ENCODE measurements around the gene NFIC. TPM values are rescaled to one million over a fixed set of nuclear protein-coding genes. Genes with fewer than 3 reads are reported as not detected.

The NFIC gene
- total RNA-seq, 4 donors from 2014 or later = 165 to 297 (median 211) TPM

DNA sequence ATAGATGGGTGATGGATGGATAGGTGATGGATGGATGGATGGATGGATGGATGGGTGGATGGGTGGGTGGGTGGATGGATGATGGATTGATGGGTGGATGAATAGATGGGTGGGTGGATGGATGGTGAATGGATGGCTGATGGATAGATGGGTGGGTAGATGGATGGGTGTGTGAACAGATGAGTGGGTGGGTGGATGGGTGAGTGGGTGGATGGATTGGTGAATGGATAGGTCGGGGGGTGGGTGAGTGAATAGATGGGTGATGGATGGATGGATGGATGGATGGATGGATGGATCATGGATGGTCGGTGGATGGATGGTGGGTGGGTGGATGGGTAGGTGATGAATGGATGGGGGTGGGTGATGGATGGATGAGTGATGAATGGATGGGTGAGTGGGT, 110.4 kb downstream of the NFIC start:
- Histone ChIP-seq H3K4me3 (no peak overlapping the region), H3K27me3 (peaks cover 0 to 51% (median 21%) of the 10 kb centered on the region in 4 donors), H3K36me3 (no peaks in the 10 kb centered on the region), H3K9me3 (no peaks in the 10 kb centered on the region), H3K27ac (replicated peaks in 1 of 4) (no peak overlapping the region), H3K4me1 (peaks cover 0 to 38% (median 10%) of the 10 kb centered on the region in 4 donors)
- 76% methylated on average over 2 of the region's 2 CpGs for WGBS
- DNase-seq (ENCODE audit: extremely low spot score) = no peak
- intact Hi-C loops (cut with DNase I) = no loop called here
- TF ChIP-seq EP300 (IDR thresholded peaks at IDR 0.05) (no peak), POLR2A (IDR thresholded peaks at IDR 0.05; ENCODE audit: low read depth) (no peak), POLR2AphosphoS5 (IDR thresholded peaks at IDR 0.05) (no peak)
- TF ChIP-seq, protein P1, sequence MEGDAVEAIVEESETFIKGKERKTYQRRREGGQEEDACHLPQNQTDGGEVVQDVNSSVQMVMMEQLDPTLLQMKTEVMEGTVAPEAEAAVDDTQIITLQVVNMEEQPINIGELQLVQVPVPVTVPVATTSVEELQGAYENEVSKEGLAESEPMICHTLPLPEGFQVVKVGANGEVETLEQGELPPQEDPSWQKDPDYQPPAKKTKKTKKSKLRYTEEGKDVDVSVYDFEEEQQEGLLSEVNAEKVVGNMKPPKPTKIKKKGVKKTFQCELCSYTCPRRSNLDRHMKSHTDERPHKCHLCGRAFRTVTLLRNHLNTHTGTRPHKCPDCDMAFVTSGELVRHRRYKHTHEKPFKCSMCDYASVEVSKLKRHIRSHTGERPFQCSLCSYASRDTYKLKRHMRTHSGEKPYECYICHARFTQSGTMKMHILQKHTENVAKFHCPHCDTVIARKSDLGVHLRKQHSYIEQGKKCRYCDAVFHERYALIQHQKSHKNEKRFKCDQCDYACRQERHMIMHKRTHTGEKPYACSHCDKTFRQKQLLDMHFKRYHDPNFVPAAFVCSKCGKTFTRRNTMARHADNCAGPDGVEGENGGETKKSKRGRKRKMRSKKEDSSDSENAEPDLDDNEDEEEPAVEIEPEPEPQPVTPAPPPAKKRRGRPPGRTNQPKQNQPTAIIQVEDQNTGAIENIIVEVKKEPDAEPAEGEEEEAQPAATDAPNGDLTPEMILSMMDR (IDR thresholded peaks at IDR 0.05) = no peak

DNA sequence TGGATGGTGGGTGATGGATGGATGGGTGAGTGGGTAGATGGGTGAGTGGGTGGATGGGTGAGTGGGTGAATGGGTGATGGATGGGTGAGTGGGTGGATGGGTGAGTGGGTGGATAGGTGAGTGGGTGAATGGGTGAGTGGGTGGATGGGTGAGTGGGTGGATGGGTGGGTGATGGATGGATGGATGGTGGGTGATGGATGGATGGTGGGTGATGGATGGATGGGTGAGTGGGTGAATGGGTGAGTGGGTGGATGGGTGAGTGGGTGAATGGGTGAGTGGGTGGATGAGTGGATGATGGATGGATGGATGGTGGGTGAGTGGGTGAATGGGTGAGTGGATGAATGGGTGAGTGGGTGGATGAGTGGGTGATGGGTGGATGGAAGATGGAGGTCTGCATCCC, 111.1 kb downstream of the NFIC start:
- intact Hi-C loops (cut with DNase I) = no loop called here

DNA sequence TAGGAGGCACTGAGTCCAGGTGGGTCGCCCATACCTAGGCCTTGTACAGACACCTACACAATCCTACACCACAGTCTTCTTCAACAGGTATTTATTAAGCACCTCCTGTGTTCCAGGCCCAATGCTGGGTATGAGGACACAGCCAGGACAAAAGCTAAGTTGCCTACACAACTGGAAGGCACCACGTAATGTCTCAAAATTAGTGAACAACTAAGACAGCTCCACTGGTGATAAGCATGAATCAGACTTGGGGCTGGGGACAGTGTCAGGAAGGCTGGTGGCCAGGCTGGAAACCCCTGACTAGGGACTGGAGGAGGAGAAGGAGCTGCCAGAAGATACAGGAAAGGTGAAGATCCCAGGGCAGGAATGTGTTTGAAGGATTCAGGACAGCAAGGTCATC, 111.6 kb downstream of the NFIC start:
- no peak for DNase-seq (ENCODE audit: extremely low spot score)
- Histone ChIP-seq H3K27ac (replicated peaks in 1 of 4) (no peak overlapping the region), H3K27me3 (peaks cover 0 to 63% (median 25%) of the 10 kb centered on the region in 4 donors), H3K36me3 (no peaks in the 10 kb centered on the region), H3K4me1 (peaks cover 0 to 27% (median 0%) of the 10 kb centered on the region in 4 donors), H3K9me3 (no peaks in the 10 kb centered on the region), H3K4me3 (no peak overlapping the region)
- TF ChIP-seq POLR2AphosphoS5 (IDR thresholded peaks at IDR 0.05) (no peak), POLR2A (IDR thresholded peaks at IDR 0.05; ENCODE audit: low read depth) (no peak), EP300 (IDR thresholded peaks at IDR 0.05) (no peak)
- TF ChIP-seq, protein P1 (IDR thresholded peaks at IDR 0.05) = no peak
- WGBS = 85% methylated on average over 2 of the region's 2 CpGs
- intact Hi-C loops (cut with DNase I) = no loop called here

More for the DNA sequence above, 111.1 kb downstream of the NFIC start:
- TF ChIP-seq, protein P1 (IDR thresholded peaks at IDR 0.05) = no peak
- TF ChIP-seq POLR2A (IDR thresholded peaks at IDR 0.05; ENCODE audit: low read depth) (no peak), EP300 (IDR thresholded peaks at IDR 0.05) (no peak), POLR2AphosphoS5 (IDR thresholded peaks at IDR 0.05) (no peak)
- H3K4me1 ChIP-seq = peaks cover 0 to 31% (median 4%) of the 10 kb centered on the region in 4 donors
- H3K9me3 ChIP-seq = no peaks in the 10 kb centered on the region
- no peak overlapping the region for H3K27ac ChIP-seq (replicated peaks in 1 of 4)
- peaks cover 0 to 58% (median 22%) of the 10 kb centered on the region in 4 donors for H3K27me3 ChIP-seq
- DNase-seq (ENCODE audit: extremely low spot score) = no peak
- no peaks in the 10 kb centered on the region for H3K36me3 ChIP-seq
- no peak overlapping the region for H3K4me3 ChIP-seq

DNA sequence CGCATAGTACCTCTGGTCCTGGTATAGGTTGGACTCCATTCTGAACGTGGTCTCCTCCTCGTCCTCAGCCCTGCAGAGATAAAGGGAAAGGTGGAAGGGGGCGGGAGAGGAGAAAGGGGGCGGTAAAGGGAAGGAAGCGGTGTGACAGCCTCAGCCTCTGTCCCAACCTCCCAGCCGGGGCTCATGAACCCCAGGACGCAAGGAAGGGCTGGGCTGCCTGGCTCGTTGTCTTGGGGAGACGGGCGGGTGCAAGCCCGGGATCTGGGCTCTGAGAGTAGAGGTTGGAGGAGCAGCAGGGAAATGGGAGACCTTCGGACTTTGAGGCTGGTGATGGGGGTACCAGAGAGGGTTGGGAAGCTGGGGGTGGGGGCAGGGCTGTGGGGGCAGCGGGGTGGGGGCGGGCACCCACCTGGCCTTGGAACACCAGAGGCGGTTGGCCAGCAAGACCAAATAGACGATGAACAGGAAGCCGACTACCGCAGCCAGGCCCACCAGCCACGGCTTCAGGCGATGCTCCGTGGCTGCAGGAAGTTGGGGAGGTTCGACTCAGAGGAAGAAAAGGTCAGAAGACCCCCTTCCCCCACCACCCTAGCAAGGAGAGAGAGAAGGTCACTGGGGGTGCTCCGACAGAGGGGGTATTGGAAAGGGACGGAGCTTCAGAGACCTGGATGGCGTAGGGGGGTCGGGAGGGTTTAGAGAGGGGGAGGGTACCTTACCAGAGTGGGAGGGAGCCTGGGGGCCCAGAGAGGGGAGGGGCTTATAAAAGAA, 112.2 kb downstream of the NFIC start:
- H3K27ac ChIP-seq (replicated peaks in 1 of 4) = no peak overlapping the region
- no peak overlapping the region for H3K4me3 ChIP-seq
- TF ChIP-seq EP300 (IDR thresholded peaks at IDR 0.05) (no peak), POLR2A (IDR thresholded peaks at IDR 0.05; ENCODE audit: low read depth) (no peak), POLR2AphosphoS5 (IDR thresholded peaks at IDR 0.05) (no peak)
- TF ChIP-seq, protein P1 (IDR thresholded peaks at IDR 0.05) = no peak
- peaks cover 0 to 69% (median 30%) of the 10 kb centered on the region in 4 donors for H3K27me3 ChIP-seq
- no peaks in the 10 kb centered on the region for H3K9me3 ChIP-seq
- intact Hi-C loops (cut with DNase I) = no loop called here
- DNase-seq (ENCODE audit: extremely low spot score) = no peak
- no peaks in the 10 kb centered on the region for H3K36me3 ChIP-seq
- H3K4me1 ChIP-seq = peaks cover 0 to 24% (median 0%) of the 10 kb centered on the region in 4 donors
- 13% methylated on average over 25 of the region's 27 CpGs for WGBS
